DMS79 treated with DMSO at 0.1 percent for 48 hours (cell line): Measurements from ENCODE around the gene DGAT2L6.
"Not testable (repeated sequence)": the region's sequence is repeated elsewhere in the genome, so short reads cannot be mapped to it uniquely, and the experiment has no call there.

Experiments used
- DNase-seq: peaks from one replicate; lab custom pipeline; 2025; lab: John Stamatoyannopoulos, UW

DGAT2L6 gene

DNA sequence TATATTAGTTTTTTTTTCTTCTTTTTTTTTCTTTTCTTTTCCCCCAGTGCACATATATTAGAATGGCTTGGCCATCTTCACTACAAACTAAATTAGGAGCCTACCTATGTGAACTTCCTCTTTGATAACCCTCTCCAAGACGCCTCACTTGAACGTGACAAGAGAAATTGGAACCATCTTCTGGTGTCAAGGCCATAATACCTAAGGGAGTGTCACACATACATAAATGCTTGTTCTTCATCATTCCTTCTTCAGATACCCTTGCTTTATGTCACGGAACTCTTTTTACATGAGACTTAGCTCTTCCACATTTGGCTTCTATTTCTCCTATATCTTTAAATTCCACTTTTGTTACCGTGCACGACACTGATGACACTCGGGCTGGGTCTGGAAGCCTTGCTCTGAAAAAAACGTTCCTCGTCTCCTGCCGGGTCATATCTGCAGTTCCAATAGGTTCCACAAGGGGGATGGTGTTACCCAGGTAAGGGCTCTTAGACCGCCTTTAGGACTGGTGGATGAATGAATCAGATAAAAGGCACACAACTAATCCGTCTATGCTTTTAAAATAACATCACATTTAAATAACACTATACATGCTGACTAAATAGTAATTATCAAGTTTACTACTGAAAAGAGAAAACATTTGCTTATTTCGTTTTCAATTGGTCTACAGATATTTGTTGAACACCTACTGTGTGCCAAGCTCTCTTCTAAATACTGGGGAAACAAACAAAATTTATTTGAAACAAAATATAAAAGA is 19.9 kb downstream of the DGAT2L6 start:
- peak; percentile 5 for DNase-seq

DNA sequence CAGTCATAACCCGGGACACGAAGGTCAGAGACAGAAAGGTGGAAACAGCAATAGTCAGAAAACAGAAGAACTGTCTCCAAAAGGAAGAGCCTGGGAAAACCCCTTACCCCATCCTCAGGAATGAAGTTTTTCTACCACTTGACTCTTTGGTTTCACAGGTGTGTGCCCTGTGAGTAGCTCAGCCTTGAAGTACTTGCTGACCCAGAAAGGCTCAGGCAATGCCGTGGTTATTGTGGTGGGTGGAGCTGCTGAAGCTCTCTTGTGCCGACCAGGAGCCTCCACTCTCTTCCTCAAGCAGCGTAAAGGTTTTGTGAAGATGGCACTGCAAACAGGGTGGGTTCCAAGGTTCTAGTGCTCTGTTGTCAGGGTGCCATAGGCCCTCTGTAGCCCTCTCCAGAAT is 24.4 kb downstream of the DGAT2L6 start:
- DNase-seq = no peak

DNA sequence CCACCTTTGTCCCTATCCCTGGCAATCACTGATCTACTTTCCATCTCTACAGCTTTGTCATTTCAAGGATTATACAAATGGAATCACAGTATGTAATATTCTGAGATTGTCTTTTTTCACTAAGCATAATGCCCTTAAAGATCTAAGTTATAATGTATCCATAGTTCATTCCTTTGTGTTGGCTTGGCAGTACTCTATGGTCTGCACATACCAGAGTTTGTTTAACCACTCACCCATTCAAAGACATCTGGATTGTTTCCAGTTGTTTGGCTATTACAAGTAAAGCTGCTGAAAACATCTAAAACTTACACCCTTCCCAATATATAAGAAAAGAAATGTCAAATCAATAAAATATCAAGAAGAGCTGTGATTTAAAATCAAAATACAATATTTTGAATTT is 31.2 kb downstream of the DGAT2L6 start:
- DNase-seq = no peak

DNA sequence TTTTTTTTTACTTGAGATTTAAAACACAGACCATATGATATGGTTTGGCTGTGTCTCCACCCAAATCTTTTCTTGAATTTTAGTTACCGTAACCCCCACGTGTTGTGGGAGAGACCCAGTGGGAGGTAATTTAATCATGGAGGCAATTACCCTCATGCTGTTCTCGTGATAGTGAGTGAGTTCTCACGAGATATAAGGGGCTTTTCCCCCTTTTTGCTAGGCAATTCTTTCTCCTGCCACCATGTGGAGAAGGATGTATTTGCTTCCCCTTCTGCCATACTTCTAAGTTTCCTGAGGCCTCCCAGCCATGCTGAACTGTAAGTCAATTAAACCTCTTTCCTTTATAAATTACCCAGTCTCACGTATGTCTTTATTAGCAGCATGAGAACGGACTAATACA is 32.3 kb downstream of the DGAT2L6 start:
- DNase-seq = not testable (repeated sequence)

DNA sequence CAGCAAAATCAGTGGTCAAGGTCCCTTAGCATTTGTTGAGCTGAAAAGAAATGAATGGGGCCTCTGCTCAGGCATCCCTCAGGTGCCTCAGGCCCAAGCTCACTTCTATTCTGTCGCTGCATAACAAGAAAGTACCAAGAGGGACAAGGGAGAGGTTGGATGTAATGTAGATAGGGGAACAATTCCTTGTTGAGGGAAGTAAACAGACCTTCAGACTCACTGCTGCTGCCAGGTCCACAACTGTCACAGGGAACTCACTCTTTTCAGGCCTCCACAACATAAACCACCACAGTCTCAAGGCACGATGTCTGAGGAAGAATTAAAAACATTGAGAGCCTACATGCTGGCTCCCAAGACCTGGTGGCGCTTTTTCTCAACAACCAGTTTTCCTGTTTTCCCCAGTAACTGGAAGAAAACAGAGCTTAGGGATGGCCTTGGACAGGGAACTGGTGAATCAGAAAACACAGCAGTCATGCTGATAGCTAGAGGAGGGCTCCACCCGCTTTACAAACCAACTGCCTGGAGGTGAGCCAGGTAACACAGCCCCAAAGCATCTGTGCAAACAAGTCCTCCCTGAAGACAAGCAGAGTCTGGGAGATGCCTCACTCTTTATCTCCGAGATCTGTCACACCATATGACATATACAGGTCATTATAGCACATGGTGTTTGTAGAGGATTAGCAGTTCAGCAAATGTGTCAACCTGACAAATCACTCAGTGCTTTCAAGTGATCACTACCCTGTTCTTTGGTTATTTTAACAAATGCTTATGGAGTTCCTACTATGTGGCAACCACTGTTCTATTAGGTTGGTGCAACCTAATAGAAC is 42.9 kb downstream of the DGAT2L6 start:
- DNase-seq = no peak

DNA sequence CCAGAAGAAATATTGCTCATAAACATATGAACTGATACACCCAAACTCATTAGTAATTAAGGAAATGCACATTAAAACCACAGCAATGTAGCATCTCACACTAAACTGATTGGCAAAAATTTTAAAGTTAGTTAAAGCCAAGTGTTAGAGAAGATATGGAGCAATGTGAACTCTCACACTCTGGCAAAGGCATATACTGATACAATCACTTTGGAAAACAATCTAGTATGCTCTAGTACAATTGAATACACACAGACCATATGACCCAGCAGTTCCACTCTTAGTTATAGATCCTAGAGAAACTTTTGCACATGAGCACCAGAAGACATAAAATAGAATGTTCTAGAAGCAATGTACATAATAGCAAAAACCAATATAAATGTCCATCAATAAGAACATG is 48.8 kb downstream of the DGAT2L6 start:
- no peak for DNase-seq

DNA sequence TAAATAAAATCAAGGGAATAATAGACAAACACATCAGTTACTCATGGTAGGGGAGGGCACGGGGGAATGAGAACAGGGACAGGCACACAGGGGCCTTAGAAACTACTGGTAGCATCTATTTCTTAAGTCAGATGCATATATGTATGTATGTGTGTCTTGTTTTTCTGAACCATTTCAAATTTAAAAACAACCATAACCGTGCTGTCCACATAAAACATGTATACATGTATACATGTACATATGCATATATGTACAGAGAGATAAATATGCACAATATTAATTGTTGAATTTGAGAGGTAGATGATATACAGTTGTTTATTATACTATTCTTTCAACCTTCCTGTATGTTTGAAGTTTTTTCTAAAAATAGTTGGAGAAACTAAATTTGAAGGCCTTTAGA is 49.4 kb downstream of the DGAT2L6 start:
- DNase-seq = no peak

DNA sequence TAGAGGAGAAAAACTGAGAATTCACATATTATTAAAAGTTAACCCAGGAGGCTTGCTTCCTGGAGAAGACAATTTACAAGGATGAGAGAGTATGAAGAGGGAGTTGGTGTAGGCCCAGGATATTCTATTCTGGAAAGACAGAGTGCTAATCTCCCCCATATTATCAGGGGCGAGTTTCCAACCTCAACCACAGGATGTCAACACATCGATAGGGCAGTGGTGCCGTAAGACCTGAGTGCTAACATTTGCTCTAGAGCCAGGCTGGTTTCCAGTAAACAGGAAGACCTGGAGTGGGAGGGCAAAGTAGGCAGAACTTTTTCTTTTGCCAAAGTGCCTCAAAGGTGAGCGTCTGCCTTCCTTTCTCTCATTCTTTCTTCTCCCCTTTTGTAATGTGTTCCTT is 54.4 kb downstream of the DGAT2L6 start:
- DNase-seq = no peak

DNA sequence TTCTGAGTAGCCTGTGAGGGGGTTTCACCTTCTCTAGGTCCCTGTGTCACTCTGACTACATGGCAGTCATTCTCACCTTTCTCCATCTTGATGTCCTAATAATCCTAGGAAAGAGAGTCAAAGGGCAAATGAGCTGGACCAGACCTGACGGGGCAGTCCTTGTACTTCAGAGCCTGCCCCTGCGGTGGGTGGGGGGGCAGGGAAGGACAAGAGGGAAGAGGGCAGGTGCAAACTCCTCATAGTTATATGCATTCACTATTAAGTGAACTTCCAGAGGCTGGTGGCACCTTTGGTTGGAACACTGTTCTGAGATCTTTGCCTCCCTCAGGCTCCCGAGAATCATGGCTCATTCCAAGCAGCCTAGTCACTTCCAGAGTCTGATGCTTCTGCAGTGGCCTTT is 57.1 kb downstream of the DGAT2L6 start, which contains the start of gene AWAT1:
AWAT1 (plus strand) TSS at position 301 of the 400 bp plus-strand sequence; CDS start at position 342, 41 bp downstream.
- no peak for DNase-seq

DNA sequence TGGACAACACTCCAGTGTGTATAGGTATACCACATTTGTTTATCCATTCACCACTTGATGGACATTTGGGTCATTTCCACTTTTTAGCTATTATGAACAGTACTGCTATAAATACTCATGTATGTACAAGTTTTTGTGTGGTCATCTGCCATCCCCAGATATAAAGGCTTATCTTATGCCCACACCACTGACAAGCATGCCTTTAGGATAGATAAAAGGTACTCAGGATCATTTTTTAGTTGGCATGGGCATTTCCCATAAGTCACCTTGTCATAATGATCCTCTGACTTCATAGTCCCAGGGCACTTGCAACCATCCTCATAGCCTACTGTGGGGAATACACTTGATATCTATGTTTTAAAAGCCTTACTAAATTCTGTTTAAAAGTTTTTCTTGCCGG is 63.5 kb downstream of the DGAT2L6 start:
- DNase-seq = no peak

DNA sequence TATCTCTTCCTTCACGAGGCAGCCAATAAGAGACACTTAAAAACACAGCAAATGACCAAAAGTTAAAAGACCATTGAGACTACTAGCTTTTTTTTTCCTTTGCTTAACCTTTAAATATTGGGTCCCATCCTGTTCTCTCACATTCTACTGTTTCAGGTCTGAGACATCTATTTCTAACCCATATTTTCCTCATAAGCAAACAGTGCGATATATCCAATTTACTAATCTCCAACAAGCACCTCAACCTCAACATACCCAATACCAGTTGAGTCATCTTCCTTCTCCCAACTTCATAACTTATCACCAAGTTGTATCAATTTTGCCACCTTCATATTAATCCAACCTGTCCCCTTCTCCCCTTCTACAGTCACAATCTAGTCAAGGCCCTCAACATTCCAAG is 64.2 kb downstream of the DGAT2L6 start:
- DNase-seq = no peak

DNA sequence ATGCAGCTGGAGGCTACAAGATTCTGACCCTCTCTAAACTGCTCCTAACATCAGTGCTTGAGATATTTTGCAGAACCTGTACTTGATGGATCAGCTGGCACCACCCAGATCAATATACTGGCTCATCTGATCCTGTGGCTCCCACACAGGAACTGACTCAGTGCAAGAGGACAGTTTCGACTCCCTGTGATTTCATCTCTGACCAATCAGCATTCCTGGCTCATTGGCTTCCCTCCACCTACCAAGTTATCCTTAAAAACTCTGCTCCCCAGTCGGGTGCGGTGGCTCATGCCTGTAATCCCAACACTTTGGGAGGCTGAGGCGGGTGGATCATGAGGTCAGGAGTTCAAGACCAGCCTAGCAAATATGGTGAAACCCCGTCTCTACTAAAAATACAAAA is 66.3 kb downstream of the DGAT2L6 start:
- DNase-seq = not testable (repeated sequence)

DNA sequence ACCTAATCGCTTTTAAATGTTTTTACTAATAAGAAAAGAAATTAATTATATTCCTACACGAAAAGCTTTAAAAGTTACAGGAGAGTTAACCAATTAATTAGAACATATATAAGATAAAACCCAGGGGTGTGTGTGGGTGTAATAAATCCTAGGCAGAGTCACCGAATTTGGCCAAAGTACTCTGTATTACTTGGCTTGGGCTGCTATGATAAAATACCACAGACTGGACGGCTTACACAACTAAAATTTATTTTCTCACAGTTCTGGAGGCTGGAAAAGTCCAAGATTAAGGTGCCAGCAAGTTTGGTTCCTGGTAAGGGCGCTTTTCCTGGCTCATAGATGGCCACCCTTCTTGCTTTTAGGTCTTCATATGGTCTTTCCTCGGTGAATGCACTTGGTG is 67.6 kb downstream of the DGAT2L6 start:
- no peak for DNase-seq

DNA sequence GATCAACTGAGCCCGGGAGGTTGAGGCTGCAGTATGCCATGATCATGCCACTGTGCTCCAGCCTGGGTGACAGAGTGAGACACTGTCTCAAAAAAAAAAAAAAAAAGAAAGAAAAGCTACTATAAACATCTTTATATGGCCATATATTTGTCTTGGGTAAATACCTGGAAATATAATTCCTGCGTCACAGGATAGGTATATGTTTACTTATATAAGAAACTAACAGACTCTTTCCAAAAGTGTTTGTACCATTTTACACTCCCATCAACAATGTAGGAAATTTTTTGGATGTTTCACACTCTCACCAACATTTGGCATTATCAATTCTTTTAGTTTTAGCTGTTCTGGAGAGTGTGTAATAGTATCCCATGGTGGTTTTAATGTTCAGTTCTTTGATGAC is 70.0 kb downstream of the DGAT2L6 start:
- DNase-seq = no peak

DNA sequence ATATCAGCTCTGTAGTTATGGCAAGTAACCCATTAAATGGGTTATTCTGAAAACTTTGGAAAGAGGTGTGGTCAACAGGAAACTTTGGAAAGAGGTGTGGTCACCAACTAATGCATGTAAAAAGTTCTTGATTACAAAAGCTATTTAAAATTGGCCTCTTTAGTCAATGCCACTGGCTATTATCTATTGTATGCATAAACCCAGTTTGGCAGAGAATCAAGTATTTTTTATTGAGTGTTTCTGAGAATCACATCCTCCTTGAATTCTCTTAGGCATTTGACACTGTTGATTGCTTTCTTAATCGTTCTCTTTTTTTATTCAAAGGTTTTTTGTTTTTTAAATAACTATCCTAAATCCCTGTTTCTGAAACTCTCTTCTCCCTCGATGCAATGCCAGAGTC is 75.2 kb downstream of the DGAT2L6 start:
- DNase-seq = no peak

DNA sequence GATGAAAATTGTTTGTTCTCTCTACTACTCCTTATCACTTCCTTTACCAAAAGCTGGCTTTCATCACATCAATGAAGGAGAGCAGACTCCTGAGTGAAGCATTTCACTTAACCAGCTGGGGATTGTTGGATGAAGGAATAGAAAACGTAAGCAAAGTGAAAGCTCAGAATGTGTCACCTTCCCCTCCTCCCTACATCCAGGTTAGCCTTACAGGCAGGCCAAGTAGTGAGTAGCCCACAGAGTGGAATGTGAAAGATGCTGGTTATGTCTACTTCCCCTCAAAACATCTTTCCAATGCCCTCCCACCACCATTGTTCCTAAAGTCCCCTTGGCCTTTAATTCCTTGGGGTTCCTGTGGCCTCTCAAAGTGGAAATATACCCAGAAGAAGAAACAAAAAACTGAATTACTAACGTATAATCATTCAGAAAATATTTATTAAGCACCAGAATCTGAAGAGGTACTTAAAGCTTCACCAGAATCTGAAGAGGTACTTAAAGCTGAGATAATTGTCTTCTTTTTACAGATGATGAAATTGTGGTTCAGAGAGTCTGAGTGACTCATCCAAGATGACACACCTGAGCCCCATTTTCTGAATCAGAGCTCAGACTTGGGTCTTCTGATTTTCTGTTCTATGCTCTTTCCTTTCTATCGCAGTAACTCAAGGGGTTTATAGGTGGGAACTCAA is 76.2 kb downstream of the DGAT2L6 start:
- peak; percentile 12 for DNase-seq

DNA sequence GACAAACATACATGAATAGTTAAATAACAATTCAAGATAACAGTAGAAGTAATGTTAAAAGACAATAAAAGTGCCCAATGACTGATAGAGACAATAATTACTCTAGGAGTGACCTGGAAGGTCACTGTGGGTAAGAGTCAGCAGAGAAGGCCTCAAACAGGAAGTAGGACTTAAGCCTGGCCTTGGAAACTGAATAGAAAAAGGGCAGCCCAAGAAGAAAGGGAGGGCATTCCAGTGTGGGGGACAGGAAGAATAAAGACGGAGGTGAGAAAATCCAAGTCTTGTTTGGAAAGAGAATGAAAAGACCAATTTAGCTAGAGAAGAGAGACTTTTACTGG is 76.7 kb downstream of the DGAT2L6 start:
- DNase-seq = no peak

DNA sequence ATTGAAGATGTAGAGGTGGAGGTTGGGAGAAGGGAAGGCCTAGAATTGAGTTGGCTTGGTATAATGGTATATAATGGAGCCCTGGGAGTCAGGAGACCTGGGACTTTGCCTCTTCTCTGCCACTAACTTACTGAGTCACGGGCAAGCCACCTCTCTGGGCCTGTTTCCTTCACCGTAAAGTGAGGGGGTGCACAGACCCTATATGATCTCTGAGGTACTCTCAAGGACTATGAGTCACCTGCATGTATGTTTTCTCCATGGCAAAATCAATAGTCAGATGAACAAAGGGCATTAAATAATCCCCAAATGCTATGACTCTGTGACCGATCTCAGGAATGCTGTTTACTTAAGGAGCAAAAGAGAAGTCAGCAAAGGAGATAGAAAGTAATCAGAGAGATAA is 77.6 kb downstream of the DGAT2L6 start:
- no peak for DNase-seq
